HG03354 (cell line): ENCODE results near the gene LARP4B.
A peak's percentile ranks its signal among the peaks of the same experiment; 100 is the strongest.

Experiments used
- ATAC-seq: cut with Tn5 transposase; IDR thresholded peaks from one replicate; pipeline ENCODE4 v1.9.1; 2021; ENCODE audit warnings: mild to moderate bottlenecking; ENCODE audit not compliant: unreplicated experiment, poor library complexity, severe bottlenecking

The LARP4B gene

DNA sequence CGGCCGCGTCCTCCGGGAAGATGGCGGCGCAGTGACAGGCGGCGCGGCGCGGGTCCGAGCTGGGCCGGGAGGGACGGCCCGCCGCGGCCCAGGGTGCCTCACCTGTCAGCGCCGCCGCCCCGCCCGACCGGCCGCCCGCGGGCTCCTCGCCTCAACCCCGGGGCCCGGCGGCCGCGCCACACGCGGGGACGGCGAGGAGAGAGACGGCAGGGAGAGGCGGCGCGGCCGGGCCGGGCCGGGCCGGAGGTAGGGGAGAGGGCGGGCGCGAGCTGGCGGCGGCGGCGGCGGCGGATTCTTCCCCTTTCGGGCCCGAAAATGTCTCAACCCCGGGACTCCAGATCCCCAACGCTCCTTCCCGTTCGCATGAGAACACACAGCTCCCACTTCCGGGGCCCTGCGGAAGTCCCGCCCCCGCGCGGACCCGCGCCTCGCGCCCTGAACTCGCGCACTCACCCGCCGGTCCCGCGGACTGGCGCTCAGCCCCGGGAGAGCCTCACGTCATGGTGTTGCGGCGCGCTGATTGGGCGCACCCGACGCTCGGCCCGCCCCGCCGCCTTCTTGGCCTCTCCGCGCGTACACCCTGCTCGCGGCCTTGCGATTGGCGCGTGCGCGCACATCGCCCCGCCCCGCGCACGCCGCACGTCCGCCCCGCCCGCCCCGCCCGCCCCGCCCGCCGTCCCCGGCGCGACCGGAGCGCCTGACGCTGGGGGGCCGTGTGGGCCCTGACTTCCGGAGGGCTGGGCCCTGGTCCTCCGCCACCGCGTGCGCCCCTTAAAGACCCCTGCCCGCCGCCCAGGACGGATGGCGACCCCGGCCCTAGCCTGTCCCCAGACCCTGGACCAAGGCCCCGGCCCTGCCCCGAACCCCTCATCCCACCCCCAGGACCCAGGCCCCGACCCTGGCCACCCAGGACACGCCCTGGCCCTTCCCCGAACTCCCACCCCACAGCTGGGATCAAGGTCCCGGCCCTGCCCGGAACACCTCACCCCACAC, at the start of gene LARP4B:
Gene LARP4B, minus strand, starts transcription at position 380 of the 993 bp plus-strand sequence. CDS start 45,984 bp downstream, outside the sequence.
- peak; percentile 93 for ATAC-seq

DNA sequence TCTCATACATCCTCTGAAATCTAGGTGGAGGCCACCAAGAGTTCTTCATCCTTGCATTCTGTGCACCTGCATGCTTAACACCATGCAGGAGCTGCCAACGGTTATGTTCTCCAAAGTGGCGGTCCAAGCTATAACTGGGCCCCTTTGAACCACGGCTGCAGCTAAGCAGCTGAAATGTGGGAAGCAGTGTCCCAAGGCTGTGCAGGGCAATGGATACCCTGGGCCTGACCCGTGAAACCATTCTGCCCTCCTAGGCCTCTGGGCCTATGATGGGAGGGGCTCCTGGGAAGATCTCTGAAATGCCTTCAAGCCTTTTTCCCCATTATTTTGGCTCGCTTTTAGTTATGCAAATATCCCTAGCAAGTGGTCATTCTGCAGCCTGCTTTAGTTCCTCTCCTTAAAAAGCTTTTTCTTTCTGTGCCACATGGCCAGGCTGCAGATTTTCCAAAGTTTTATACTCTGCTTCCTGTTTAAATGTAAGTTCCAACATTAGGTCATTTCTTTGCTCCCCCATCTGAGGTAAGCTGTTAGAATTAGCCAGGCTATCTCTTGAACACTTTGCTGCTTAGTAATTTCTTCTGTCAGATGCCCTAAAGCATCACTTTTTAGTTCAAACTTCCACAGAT, 49.1 kb upstream of the LARP4B start:
- ATAC-seq, result no peak

GRCh38 chr10:978826-979421, 47.4 kb upstream of the LARP4B start:
- no peak for ATAC-seq

- ATAC-seq, result no peak
Observed at GRCh38 chr10:976316-976715, 44.8 kb upstream of the LARP4B start.

DNA sequence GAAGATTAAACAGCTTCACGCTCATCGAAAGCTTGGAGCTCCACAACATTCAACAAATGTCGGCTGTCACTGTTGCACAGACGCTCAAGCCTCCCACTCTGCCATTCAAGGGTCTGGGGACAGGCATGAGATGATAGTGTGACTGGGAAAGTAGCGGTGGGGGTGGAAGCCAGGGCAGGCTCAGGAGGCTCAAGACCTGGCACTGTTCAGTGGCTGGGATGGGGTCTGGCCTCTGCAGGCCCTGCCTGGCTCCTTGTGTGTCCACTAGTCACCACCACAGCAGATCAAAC, 43.2 kb upstream of the LARP4B start:
- no peak for ATAC-seq

- ATAC-seq, result peak; percentile 58
Observed at GRCh38 chr10:974038-974784, 42.7 kb upstream of the LARP4B start.

DNA sequence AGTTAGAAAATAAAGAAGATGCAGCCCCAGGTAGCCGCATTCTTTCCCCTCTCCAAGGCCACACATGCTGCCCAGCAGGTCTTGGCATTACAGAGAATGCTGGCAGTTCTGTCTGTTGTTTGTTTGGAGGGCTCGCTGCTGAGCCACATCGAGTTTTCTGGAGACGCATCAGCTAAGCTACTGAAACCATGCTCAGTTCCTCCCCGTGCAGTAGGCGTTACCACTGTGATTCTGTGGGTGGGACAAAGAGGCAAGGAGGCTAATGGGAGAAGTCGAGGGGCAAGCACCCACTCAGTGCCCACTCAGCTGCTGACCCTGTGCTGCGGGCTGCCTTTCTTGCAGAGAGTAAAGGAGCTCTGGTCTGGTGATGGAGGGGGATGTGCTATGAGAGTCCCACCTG, 41.3 kb upstream of the LARP4B start:
- ATAC-seq, result no peak

- no peak for ATAC-seq
Observed at GRCh38 chr10:971613-972012, 40.1 kb upstream of the LARP4B start.

- no peak for ATAC-seq
Observed at GRCh38 chr10:971150-971542, 39.6 kb upstream of the LARP4B start.

DNA sequence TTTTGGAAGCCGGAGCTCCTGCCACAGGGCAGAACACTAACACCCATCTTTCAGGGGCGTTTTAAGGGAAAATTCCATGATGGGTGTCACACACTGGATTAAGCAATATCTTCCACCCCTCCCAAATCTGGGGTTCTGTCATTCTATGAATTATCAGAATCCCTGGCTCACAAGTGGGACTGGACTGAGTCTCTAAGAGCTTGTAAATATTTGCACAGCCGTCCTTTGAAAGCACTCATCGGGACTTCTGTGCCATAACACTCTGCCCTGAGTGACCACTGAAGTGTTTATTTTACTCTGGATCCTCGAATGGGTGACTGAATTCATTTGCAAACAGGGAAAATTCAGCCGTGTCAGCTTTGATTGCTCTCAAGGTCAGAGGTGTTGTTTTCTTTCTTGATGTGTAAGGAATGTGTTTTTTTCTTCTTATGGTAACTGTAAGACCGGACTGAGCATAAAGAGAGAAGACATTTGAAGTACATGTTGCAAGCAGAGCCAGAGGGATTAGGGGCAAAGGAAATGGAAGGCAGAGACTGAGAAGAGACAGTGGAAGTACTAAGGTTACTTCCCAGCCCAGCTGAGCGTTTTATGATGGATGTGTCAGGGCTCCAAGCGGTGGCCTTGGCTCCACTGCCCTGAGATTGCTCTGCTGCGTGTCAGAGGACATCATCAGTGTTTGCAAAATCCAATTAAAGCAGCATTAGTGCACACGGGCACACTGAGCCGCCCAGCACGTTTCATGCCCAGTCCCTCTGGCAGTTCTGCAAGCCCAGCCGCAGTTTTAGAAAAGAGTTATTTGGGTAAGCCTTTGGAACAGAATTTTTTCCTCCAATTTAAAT, 39.0 kb upstream of the LARP4B start:
- no peak for ATAC-seq

DNA sequence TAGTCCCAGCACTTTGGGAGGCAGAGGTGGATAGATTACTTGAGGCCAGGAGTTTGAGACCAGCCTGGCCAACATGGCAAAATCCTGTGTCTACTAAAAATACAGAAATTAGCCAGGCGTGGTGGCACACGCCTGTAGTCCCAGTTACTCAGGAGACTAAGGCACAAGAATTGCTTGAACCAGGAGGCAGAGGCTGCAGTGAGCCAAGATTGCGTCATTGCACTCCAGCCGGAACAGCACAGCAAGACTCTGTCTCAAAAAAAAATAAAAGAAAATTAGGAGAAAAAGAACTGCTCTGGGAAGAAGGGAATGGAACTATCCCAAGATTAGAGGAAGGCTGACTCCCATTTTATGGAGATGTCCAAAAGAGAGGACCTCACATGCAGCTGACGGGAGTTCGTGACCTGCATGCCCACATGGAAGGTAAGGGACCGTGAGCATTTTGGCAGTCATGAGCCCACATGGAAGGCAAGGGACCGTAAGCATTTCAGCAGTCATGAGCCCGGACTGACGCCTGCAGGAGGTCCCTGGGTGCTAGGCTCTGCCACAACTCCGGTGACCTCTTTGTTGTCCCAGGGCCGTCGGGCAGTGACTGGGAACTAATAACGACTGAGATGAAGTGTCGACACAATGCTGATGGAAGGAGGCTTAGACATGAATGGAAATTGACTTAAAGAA, 38.1 kb upstream of the LARP4B start:
- no peak for ATAC-seq

GRCh38 chr10:968546-969199, 37.2 kb upstream of the LARP4B start:
- no peak for ATAC-seq

DNA sequence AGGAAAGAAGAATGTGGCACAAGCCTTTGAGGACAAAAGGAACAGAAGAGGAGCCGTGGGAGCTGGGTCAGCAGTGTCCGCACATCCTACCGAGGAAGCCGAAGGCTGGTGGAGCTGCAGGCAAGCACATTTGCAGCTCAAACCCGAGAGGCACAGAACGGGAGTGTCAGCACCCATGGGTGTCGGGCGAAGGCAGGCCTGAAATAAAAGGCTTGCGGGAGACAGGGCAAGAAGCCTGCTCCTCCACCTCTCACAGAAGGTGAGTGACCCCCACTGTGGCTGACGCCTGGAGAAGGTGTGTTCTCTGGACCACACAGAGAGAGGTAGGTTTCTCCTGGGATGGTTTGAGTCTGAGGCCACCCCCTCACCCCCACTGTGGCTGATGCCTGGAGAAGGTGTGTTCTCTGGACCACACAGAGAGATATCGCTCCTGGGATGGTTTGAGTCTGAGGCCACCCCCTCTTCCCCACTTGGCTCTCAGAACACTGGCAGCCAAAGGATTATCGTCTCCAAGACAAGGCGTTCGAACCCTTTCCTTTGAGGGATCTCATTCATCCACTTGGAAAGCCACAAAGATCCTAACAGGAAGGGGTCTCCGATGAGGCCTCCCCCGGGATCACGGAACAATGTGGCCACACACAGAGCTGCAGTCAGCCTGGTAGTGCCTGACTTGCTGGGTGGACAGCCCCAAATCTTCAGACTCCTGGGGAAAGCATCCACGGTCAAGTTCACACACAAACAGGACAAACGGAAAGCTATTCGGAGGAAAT, 35.1 kb upstream of the LARP4B start:
- ATAC-seq, result no peak

DNA sequence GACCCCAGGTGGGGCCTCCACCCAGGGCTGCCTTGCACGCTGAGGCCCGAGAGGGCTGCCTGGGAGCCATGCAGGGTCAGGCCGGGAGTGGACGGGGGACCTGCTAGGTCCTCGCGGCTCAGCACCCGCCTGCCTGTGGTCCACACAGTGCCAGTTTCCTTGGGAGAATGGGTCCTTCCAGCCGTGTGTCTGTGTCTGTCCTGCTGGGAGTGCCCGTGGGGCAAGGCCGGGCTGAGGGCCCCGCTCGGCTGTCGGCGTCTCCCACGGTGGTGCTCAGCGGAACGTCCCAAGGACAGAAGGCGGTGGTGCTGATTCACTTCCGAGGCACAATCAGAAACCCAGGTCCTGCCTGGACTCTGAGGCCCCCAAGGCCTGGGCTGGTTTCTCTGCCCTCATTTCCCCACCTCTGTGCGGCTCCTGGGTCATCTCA, 33.5 kb upstream of the LARP4B start:
- ATAC-seq, result no peak

DNA sequence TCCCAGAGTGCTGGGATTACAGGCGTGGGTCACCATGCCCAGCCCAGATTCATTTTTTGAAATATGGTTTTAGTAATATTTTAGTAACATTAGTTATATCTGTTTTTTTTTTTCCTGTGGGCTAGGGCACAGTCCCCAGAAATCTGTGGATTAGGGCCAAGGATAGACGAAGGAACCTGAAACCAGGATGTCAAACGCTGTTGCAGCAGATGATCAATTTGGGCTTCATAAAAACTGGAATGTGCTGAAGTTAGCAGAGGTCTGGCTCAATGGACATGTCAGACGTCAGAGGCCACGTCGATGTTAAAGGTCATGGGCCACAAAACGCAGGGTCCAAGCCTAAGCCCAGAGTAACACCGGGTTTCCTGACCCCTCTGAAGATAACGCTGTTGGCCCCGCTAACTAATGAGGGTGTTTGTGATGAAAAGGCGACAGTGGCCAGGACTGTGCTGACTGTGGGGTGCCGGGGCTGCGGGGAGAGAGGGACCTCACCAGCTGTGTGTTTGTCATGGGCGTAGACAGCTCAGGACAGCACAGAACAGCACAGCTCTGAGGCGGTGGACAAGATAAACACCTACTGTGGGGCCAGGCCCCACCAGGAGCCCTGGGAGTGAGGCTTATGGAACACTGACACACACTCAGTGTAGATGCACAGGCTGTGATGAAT, 32.9 kb upstream of the LARP4B start:
- ATAC-seq, result no peak

- ATAC-seq, result no peak
Observed at GRCh38 chr10:963655-964054, 32.1 kb upstream of the LARP4B start.

- ATAC-seq, result no peak
Observed at GRCh38 chr10:963186-963585, 31.7 kb upstream of the LARP4B start.
